SKM-1 (cell line): Measurements from ENCODE around the gene DNAAF2.
"Not testable (repeated sequence)": the region's sequence is repeated elsewhere in the genome, so short reads cannot be mapped to it uniquely, and the experiment has no call there.

Experiments used
- DNase-seq: peaks from one replicate; lab custom pipeline; 2025; ENCODE audit not compliant: unreplicated experiment; lab: John Stamatoyannopoulos, UW

Gene DNAAF2, protein sequence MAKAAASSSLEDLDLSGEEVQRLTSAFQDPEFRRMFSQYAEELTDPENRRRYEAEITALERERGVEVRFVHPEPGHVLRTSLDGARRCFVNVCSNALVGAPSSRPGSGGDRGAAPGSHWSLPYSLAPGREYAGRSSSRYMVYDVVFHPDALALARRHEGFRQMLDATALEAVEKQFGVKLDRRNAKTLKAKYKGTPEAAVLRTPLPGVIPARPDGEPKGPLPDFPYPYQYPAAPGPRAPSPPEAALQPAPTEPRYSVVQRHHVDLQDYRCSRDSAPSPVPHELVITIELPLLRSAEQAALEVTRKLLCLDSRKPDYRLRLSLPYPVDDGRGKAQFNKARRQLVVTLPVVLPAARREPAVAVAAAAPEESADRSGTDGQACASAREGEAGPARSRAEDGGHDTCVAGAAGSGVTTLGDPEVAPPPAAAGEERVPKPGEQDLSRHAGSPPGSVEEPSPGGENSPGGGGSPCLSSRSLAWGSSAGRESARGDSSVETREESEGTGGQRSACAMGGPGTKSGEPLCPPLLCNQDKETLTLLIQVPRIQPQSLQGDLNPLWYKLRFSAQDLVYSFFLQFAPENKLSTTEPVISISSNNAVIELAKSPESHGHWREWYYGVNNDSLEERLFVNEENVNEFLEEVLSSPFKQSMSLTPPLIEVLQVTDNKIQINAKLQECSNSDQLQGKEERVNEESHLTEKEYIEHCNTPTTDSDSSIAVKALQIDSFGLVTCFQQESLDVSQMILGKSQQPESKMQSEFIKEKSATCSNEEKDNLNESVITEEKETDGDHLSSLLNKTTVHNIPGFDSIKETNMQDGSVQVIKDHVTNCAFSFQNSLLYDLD

DNA sequence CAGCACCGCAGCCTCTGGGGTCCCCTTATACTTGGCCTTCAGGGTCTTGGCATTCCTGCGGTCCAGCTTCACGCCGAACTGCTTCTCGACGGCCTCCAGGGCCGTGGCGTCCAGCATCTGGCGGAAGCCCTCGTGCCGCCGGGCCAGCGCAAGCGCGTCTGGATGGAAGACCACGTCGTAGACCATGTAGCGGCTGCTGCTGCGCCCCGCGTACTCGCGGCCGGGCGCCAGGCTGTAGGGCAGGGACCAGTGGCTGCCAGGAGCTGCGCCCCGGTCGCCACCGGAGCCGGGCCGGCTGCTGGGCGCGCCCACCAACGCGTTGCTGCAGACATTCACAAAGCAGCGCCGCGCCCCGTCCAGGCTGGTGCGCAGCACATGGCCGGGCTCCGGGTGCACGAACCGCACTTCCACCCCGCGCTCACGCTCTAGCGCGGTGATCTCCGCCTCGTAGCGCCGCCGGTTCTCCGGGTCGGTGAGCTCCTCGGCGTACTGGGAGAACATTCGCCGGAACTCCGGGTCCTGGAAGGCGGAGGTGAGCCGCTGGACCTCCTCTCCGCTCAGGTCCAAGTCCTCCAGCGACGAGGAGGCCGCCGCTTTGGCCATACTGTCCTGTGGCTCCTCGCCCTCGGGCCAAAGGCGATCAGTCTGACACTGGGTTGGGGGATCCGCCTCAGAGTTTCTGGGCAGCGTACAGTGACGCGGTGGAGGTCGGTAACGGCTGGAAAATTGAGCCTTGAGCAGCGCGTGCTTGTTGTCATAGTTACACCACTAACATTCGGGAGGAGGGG lies at the start of gene DNAAF2:
DNAAF2 (minus strand) TSS at position 698 of the 788 bp plus-strand sequence; CDS start at position 603, 95 bp downstream.
- no peak for DNase-seq

DNA sequence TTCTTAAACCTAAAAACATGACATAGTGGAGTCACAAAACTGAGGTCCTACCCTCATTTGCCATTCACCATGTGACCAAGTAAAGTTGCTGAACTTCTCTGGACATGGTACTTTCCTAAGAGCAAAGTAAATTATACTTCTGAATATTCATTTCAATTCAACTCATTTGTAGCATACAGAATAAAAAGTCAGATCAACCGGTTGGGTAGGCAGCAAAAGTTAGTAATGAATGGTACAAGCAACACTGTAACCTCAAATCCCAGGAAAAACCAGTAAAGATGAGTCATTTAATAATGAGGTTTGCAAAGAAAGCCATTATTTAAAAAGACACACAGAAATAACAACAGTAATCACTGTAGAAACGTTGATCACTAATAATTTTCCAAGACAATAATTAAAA lies 44.2 kb upstream of the DNAAF2 start:
- DNase-seq, result no peak

DNA sequence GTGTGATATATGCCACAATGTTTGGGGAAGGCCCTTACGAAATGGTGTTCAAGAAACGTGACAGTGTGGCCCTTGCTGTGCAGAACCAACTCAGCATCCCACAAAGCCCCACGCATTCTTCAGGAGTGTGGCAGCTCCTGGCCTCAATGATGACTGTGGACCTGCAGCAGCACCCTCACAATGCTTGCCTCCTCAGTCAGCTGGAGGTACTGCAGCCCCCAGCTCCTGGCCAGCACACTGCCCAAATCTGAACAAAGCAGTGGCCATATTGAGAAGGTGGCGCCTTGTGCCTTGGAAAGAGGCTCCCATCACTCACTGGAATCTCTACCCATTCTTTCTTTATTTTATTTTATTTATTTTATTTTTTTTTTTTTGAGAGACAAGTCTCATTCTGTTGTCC lies 42.6 kb upstream of the DNAAF2 start:
- DNase-seq, result no peak

DNA sequence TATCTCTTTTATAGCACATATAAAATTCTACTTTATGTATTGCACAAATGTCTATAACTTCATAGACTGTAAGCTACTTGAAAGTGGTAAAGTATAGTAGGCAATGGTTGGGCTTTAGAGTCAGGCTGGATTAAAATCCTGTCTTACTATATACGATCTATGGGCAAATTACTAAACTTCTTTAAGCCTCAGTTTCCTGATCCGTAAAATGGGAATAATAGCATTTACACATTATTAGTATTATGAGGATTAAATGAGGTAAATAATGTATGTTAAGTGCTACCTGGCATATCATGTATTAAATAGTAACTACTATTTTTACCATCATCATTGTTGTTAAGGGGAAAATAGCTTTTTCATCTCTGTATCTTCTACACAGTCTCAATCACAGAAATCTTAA lies 38.5 kb upstream of the DNAAF2 start:
- no peak for DNase-seq

DNA sequence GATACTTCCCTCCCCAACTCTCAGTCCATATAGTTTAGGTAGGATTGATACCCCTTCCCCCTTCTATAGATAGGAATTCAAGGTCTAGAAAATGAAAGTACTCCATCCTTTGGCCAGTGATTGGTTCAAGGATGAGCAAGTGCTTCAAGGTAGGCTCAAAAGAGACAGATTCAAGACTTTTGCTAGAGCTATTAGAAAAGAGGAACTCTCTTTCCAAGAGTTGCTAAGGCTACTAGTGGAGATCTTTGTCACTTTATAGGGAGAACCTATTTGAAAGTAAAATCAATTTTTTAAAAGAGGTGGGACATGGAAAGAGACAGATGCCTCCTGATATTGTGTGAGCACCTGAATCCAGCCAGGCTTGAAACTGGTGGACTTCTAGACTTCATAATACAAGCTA lies 35.4 kb upstream of the DNAAF2 start:
- DNase-seq, result no peak

DNA sequence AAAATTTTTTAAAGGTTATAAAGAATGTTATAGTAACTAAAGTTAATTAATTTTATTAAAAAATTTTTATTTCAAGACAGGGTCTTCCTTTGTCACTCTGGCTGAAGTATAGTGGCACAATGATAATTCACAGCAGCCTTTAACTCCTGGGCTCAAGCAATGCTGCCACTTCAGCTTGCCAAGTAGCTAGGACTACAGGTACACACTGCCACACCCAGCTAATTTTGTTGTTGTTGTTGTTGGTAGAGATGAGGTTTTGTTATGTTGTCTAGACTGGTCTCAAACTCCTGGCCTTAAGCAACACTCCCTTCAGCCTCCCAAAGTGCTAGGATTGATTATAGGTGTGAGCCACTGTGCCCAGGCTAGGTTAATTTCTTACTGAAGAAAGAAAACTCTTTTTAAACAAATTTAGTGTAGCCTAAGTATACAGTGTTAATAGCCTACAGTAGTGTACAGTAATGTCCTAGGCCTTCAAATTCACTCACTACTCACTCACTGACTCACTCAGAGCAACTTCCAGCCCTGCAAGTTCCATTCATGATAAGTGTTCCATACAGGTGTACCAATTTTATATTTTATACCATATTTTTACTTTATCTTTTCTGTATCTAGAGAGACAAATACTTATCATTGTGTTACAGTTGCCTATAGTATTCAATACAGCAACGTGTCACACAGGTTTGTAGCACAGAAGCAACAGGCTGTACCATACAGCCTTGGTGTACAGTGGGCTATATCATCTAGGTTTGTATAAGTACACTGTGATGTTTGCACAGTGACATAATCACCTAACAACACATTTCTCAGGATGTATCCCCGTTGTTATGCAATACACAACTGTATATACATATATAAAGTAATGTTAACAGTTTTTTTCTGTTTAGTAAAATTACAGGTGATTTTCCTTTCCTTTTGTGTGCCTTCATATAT lies 24.7 kb upstream of the DNAAF2 start:
- DNase-seq, result no peak

DNA sequence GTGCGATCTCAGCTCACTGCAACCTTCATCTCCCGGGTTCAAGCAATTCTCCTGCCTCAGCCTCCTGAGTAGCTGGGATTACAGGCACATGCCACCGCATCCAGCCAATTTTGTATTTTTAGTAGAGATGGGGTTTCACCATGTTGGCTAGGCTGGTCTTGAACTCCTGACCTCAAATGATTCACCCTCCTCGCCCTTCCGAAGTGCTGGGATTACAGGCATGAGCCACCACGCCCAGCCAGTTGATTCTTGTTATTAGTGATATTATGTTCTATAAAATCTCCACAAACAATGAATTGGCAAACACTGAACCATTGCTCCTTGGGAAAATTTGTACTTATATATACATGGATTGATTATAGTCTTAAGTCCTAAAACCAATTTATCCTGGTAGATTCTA lies 22.5 kb upstream of the DNAAF2 start:
- DNase-seq, result not testable (repeated sequence)

DNA sequence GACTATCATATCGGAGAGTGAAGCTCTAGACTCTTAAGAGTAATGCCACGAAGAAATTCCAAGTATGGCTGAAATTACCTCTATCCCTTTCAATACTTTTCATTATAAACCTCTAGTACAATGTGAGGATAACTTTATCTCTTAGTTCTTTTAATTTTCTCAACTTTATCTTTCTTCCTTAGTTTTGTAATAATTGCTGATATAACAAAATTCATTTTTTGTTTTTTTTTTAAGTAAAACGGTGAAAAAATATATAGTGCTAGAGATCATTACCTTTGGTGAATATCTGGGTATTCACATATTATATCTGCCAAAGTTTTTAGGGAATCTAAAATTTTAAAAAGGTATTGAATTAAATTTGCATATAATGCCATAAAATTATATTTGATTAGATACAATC lies 19.5 kb upstream of the DNAAF2 start:
- no peak for DNase-seq

DNA sequence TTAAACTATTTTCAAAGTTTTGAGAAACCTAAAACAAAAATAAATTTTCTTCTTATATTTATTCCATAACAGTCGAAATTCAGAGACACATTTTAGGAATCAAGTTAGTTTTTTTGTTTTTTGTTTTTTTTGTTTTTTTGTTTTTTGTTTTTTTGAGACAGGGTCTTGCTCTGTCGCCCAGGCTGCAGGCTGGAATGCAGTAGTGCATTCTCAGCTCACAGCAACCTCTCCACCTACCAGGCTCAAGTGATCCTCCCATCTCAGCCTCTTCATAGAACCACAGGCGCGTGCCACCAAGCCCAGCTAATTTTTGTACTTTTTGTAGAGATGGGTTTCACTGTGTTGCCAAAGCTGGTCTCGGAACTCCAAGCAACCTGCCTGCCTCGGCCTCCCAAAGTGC lies 18.5 kb upstream of the DNAAF2 start:
- no peak for DNase-seq

DNA sequence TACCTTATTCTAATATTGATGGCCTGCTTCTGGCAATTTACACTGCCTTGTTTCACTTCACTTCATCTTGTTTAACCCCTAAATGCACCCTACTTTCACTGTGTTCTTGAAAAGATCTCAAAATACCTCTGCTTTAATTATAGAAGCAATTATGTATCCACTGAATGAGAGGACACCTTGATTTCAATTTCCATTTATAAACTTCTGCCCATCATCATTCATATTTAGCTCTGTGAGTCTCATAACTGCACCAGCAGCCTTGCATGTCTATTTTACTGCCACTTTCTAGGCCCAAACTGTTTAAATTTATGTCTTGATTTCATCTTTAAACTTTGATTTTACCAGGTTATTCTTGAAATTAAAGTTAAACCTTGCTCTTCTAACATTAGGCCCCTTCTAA lies 7.1 kb upstream of the DNAAF2 start:
- DNase-seq, result no peak

DNA sequence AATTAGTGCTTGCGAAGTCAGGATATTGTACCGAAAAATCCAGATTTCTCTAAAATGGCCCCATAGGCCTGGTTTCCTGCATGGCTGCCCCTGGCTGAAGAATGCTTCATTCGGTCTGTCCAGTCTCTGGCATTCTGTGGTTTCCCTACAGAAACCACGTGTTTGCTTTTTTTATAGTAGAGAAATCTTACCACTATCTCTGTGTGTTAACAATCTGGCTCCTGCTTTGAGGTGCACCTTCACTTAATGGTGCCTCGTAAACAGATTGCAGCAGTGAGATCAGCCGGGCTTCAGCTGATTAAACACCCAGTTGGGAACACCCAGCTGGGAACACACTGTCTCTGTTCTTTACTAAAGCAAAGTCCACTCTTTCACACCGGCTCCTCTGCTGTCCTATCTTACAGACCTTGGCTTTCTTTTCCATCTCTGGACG lies 6.7 kb upstream of the DNAAF2 start:
- no peak for DNase-seq

DNA sequence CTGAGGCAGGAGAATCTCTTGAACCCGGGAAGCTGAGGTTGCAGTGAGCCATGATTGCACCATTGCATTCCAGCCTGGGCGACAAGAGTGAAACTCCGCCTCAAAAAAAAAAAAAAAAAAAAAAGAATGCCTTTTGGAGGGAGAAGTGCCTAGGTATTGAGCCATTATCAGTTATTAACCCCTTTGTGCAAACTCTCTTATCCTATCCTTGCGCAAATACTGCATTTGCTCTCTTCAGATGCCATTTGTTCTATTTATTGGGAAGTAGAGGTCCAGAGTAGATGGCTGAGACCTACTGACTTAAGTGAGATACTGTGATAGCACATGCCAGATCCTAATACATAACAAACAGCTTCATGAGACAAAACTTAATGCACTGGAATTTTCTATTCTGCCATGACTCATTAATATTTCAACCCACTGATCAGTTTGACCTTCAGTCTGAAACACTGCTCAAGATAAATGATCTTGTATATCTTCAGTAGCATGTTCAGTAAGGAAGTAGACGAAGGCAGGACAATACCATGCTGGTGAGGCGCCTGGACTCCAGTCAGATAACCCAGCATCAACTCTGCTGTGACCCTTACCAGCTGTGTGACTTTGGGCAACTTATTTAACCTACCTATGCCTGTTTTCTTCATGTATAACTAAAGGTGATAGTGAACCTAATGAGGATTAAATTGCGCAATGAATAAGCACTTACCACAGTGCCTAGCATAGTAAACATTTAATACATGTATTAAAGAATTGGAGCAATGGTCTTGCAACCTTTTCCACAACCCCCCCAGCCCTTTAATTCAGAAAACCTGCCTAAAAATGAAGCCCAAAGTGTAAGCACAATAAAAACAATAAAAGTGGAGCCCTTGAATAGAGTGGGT lies 5.7 kb upstream of the DNAAF2 start:
- DNase-seq, result no peak

DNA sequence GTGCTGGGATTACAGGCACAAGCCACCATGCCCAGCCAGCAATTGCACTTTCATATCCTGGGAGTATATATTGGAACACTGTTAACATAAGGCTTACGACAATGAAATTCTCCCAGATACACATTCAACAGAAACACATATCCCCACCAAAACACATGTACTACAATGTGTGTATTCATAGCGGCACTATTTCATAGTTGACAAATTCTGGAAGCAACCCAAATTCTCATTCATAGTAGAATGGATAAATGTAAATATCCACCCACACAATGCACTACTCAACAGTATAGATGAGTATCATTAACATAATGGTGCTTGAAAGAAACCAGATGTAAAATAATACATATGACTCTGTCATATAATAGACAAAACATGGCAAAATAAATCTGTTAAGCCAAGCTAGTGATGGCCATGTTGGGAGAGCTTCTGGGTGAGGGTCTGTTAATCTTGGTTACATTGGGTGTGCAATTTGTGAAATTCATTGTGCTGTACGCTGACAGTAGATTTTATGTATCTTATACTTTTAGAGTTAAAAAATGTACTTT lies 2.6 kb upstream of the DNAAF2 start:
- DNase-seq, result no peak

DNA sequence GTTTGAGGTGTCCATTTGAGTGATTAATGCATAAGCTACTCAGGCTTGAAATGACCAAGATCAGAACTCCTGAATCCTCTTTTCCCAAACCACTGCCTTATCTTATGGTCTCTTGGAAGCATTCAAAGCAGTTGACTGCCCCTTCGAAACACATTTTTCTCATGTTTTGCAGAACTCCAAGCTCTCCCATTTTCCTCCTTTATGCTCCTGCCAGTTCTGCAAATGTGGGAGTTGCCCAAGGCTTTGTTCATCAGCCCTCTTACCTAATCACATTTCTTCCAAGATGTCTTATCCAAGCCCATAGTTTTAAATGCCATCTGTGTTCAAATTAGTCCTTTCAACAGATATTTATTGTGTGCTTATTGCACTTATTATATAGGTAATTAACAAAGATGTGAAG lies 1.8 kb upstream of the DNAAF2 start:
- DNase-seq, result no peak

DNA sequence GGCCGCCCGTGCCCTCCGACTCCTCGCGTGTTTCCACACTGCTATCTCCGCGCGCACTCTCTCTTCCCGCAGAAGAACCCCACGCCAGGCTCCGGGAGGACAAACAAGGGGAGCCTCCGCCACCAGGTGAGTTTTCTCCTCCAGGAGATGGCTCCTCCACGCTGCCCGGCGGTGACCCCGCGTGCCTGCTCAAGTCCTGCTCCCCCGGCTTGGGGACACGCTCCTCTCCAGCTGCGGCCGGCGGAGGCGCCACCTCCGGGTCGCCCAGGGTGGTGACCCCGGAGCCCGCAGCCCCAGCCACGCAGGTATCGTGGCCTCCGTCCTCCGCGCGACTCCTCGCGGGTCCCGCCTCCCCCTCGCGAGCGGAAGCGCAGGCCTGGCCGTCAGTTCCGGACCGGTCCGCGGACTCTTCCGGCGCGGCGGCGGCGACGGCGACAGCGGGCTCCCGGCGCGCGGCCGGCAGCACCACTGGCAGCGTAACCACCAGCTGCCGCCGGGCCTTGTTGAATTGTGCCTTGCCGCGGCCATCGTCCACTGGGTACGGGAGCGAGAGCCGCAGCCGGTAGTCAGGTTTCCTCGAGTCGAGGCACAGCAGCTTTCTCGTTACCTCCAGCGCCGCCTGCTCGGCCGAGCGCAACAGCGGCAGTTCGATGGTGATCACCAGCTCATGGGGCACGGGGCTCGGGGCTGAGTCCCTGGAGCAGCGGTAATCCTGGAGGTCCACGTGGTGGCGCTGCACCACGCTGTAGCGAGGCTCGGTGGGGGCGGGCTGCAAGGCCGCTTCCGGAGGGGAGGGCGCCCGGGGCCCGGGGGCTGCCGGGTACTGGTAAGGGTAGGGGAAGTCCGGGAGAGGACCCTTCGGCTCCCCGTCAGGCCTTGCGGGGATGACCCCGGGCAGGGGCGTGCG lies 1.2 kb downstream of the DNAAF2 start:
- peak; percentile 48 for DNase-seq

DNA sequence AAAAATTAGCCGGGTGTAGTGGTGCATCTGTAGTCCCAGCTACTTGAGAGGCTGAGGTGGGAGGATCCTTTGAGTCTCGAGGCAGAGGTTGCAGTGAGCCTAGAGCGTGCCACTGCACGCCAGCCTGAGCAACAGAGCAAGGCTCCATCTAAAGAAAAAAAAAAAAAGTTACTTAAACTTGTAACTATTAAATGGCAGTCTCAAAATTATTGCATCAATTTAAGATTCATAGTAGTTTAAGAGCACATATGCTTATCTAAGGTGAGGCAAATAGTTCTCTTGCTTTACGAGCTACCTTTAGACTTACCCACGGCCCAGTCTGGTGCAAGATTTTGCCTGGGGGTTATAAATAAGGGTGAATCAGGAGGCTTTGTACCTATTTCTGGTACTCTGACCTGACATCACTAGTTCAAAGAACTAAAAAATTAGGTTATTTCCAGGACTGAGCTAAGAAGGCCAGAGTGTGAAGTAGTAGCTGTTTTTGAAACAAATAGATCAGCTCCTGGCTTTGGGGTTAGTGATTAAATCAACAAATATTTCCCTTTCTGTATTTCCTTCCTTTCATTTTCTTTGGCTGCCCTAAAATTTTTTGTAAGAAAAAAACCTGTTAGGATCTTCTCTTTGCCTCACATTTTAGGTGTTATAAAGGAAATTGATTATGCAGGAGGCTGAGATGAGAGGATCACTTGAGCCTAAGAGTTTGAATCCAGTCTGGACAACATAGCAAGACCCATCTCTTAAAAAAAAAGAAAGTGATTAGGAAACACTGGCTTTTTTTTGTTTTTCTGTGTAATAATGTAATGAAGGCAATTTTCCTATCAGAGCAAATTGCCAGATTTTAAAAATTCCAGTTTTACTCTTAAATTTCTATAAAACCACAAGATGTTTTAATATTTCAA lies 10.9 kb downstream of the DNAAF2 start:
- DNase-seq, result no peak

DNA sequence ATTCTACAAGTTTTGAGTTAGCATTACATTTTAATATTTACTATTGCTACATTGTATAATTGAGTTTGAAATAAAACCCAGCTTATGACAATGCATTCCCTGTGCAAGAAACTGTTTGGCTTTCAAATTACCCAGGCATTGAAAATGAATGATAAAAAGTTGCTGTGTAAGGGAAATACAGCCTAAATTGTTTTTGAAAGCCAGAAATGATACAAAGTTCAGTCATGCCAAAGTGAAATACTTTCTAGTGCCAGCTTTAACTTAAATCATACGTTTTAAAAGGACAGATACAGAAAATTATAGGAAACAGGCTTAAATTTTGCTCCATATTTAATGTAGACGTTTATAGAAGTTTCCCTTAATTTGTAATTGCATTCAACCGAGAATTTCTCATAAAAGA lies 11.7 kb downstream of the DNAAF2 start:
- no peak for DNase-seq
